ENCODE data around the gene MAP3K7CL.

MAP3K7CL gene

DNA sequence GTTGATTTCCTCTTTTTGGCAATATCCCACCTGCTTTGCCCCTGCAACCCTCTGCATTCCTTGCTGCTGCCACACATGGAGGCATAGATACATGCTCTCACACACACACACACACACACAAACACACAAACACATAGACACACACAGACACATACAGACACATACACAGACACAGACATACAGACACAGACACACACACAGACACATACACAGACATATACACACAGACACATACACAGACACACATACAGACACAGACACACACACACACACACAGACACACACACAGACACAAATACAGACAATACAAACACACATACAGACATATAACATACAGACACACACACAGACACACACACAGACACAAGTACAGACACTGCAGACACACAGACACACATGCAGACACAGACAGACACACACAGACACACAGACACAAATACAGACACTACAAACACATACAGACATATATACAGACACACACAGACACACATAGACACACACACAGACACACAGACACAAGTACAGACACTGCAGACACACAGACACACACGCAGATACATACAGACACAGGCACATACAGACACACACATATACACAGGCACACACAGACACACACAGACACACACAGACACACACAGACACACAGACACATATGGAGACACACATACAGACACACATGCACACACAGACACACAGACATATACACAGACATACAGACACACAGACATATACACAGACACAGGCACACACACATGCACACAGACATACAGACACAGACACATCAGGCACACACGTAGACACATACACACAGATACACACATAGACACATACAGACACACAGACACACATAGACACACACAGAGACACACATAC lies 83.3 kb downstream of the MAP3K7CL start:
- DNase-seq (ENCODE audit: low read depth in 1 of 2, low spot score in 1 of 2) = no peak
- Histone ChIP-seq H3K27ac (replicated peaks) (no peak overlapping the region), H3K27me3 (ENCODE audit: insufficient read depth, poor library complexity, severe bottlenecking) (no peaks in the 10 kb centered on the region), H3K4me3 (replicated peaks; ENCODE audit: insufficient read depth, low read length) (no peak overlapping the region)
- TF ChIP-seq, protein P1, sequence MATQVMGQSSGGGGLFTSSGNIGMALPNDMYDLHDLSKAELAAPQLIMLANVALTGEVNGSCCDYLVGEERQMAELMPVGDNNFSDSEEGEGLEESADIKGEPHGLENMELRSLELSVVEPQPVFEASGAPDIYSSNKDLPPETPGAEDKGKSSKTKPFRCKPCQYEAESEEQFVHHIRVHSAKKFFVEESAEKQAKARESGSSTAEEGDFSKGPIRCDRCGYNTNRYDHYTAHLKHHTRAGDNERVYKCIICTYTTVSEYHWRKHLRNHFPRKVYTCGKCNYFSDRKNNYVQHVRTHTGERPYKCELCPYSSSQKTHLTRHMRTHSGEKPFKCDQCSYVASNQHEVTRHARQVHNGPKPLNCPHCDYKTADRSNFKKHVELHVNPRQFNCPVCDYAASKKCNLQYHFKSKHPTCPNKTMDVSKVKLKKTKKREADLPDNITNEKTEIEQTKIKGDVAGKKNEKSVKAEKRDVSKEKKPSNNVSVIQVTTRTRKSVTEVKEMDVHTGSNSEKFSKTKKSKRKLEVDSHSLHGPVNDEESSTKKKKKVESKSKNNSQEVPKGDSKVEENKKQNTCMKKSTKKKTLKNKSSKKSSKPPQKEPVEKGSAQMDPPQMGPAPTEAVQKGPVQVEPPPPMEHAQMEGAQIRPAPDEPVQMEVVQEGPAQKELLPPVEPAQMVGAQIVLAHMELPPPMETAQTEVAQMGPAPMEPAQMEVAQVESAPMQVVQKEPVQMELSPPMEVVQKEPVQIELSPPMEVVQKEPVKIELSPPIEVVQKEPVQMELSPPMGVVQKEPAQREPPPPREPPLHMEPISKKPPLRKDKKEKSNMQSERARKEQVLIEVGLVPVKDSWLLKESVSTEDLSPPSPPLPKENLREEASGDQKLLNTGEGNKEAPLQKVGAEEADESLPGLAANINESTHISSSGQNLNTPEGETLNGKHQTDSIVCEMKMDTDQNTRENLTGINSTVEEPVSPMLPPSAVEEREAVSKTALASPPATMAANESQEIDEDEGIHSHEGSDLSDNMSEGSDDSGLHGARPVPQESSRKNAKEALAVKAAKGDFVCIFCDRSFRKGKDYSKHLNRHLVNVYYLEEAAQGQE (IDR thresholded peaks at IDR 0.05; ENCODE audit: insufficient replicate concordance, low read depth) = no peak
- TF ChIP-seq SPI1 (IDR thresholded peaks at IDR 0.05; ENCODE audit: borderline replicate concordance, low read depth) (no peak), POLR2AphosphoS5 (IDR thresholded peaks at IDR 0.05; ENCODE audit: low read depth) (no peak)
- TF ChIP-seq, protein P2, sequence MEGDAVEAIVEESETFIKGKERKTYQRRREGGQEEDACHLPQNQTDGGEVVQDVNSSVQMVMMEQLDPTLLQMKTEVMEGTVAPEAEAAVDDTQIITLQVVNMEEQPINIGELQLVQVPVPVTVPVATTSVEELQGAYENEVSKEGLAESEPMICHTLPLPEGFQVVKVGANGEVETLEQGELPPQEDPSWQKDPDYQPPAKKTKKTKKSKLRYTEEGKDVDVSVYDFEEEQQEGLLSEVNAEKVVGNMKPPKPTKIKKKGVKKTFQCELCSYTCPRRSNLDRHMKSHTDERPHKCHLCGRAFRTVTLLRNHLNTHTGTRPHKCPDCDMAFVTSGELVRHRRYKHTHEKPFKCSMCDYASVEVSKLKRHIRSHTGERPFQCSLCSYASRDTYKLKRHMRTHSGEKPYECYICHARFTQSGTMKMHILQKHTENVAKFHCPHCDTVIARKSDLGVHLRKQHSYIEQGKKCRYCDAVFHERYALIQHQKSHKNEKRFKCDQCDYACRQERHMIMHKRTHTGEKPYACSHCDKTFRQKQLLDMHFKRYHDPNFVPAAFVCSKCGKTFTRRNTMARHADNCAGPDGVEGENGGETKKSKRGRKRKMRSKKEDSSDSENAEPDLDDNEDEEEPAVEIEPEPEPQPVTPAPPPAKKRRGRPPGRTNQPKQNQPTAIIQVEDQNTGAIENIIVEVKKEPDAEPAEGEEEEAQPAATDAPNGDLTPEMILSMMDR (IDR thresholded peaks at IDR 0.05; ENCODE audit: insufficient read depth, low read length) = no peak

DNA sequence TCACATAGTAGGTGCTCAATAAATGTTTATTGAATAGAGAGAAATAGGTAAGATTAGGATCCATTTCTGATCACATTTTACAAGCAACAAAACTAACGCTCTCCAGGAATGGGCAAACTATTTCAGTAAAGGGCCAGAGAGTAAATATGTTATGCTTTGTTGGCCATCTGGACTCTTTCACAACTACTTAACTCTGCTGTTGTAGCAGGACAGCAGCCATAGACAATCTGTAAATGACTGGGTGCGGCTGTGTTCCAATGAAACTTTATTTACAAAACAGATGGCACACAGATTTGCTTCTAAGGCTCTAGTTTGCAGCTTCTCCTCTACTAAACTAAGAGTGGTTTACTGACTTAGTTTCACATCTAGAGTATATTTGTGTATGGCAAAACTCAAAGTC lies 85.3 kb downstream of the MAP3K7CL start:
- Histone ChIP-seq H3K27ac (replicated peaks) (no peak overlapping the region), H3K4me3 (replicated peaks; ENCODE audit: insufficient read depth, low read length) (no peak overlapping the region), H3K27me3 (ENCODE audit: insufficient read depth, poor library complexity, severe bottlenecking) (no peaks in the 10 kb centered on the region)
- DNase-seq (ENCODE audit: low read depth in 1 of 2, low spot score in 1 of 2) = no peak
- TF ChIP-seq GABPA (IDR thresholded peaks at IDR 0.05; ENCODE audit: low read depth) (no peak), SPI1 (IDR thresholded peaks at IDR 0.05; ENCODE audit: borderline replicate concordance, low read depth) (no peak), POLR2AphosphoS5 (IDR thresholded peaks at IDR 0.05; ENCODE audit: low read depth) (no peak)
- TF ChIP-seq, protein P2 (IDR thresholded peaks at IDR 0.05; ENCODE audit: insufficient read depth, low read length) = no peak
- TF ChIP-seq, protein P1 (IDR thresholded peaks at IDR 0.05; ENCODE audit: insufficient replicate concordance, low read depth) = no peak

DNA sequence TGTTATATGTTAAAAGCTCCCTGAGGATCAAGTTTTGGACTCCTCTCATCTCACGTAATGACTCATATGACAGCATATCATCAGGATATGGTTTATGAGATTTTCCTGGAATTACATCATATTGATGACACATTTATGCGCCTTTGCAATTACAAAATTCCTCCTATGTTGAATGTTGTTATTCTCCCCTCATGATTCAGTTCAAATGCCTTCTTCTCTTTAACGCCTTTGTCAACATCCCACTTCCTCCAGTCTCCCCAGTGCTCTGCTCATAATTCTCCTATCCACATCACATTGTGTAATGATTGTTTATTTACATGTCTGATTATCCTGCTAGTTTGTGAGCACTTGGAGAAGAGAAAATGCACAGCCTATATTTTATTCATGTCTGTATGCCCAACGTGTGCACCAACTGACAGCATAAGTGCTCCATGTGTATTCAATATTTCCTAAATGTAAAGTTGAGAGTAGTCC lies 87.4 kb downstream of the MAP3K7CL start:
- no peak for DNase-seq (ENCODE audit: low read depth in 1 of 2, low spot score in 1 of 2)

More for the DNA sequence above, 87.4 kb downstream of the MAP3K7CL start:
- no peak overlapping the region for H3K4me3 ChIP-seq (replicated peaks; ENCODE audit: insufficient read depth, low read length)
- TF ChIP-seq, protein P2 (IDR thresholded peaks at IDR 0.05; ENCODE audit: insufficient read depth, low read length) = no peak
- H3K27me3 ChIP-seq (ENCODE audit: insufficient read depth, poor library complexity, severe bottlenecking) = no peaks in the 10 kb centered on the region
- no peak overlapping the region for H3K27ac ChIP-seq (replicated peaks)
